ENCODE results near the gene LY6G6D.

Gene LY6G6D

GRCh38 chr6:31715022-31715958, at the start of gene LY6G6D:
TSS of gene LY6G6D (plus strand) at chr6:31715348. CDS start at chr6:31715356, 8 bp downstream.
- no peak for DNase-seq (ENCODE audit: low spot score)

- peak; percentile 96 for DNase-seq (ENCODE audit: low spot score)
These were observed 49.4 kb upstream of the LY6G6D start, which contains the start of gene CSNK2B for GRCh38 chr6:31665501-31666336. TSS of gene CSNK2B (plus strand) at chr6:31666080. CDS start at chr6:31666832, 752 bp downstream.

GRCh38 chr6:31666337-31666965, 48.7 kb upstream of the LY6G6D start:
- DNase-seq (ENCODE audit: low spot score), result no peak

GRCh38 chr6:31669676-31670075, 45.5 kb upstream of the LY6G6D start, which contains the start of gene LY6G5B:
TSS of gene LY6G5B (plus strand) at chr6:31669976. CDS start at chr6:31670951, 975 bp downstream.
- no peak for DNase-seq (ENCODE audit: low spot score)

GRCh38 chr6:31676322-31676903, 38.7 kb upstream of the LY6G6D start:
- no peak for DNase-seq (ENCODE audit: low spot score)

- no peak for DNase-seq (ENCODE audit: low spot score)
These were observed 38.2 kb upstream of the LY6G6D start for GRCh38 chr6:31676904-31677303.

GRCh38 chr6:31677955-31678354, 37.2 kb upstream of the LY6G6D start:
- DNase-seq (ENCODE audit: low spot score), result no peak

GRCh38 chr6:31680226-31681134, 34.7 kb upstream of the LY6G6D start, which contains the start of gene LY6G5C:
TSS of gene LY6G5C (minus strand) at chr6:31681067. CDS start at chr6:31680373, 694 bp downstream.
- peak; percentile 89 for DNase-seq (ENCODE audit: low spot score)

GRCh38 chr6:31681135-31681671, 33.9 kb upstream of the LY6G6D start:
- peak; percentile 31 for DNase-seq (ENCODE audit: low spot score)

GRCh38 chr6:31683591-31683990, 31.6 kb upstream of the LY6G6D start:
- DNase-seq (ENCODE audit: low spot score), result no peak

GRCh38 chr6:31686483-31686882, 28.7 kb upstream of the LY6G6D start:
- no peak for DNase-seq (ENCODE audit: low spot score)

- DNase-seq (ENCODE audit: low spot score), result no peak
These were observed 27.8 kb upstream of the LY6G6D start for GRCh38 chr6:31687321-31687720.

GRCh38 chr6:31687860-31688693, 27.1 kb upstream of the LY6G6D start:
- DNase-seq (ENCODE audit: low spot score), result no peak

GRCh38 chr6:31689249-31690110, 25.7 kb upstream of the LY6G6D start:
- DNase-seq (ENCODE audit: low spot score), result no peak

- no peak for DNase-seq (ENCODE audit: low spot score)
These were observed 24.7 kb upstream of the LY6G6D start for GRCh38 chr6:31690231-31691077.

- DNase-seq (ENCODE audit: low spot score), result no peak
These were observed 24.1 kb upstream of the LY6G6D start for GRCh38 chr6:31691078-31691463.

GRCh38 chr6:31691564-31692108, 23.5 kb upstream of the LY6G6D start:
- DNase-seq (ENCODE audit: low spot score), result no peak

Measured in SW480 (cell line).